Right hindlimb (tissue), 1 donor: ENCODE results near the gene MAMLD1.
"Not testable (repeated sequence)": the region's sequence is repeated elsewhere in the genome, so short reads cannot be mapped to it uniquely, and the experiment has no call there.

Source experiments
- DNase-seq: peaks from one replicate; pipeline ENCODE4 v3.0.0-alpha.2; 2018

The MAMLD1 gene, protein sequence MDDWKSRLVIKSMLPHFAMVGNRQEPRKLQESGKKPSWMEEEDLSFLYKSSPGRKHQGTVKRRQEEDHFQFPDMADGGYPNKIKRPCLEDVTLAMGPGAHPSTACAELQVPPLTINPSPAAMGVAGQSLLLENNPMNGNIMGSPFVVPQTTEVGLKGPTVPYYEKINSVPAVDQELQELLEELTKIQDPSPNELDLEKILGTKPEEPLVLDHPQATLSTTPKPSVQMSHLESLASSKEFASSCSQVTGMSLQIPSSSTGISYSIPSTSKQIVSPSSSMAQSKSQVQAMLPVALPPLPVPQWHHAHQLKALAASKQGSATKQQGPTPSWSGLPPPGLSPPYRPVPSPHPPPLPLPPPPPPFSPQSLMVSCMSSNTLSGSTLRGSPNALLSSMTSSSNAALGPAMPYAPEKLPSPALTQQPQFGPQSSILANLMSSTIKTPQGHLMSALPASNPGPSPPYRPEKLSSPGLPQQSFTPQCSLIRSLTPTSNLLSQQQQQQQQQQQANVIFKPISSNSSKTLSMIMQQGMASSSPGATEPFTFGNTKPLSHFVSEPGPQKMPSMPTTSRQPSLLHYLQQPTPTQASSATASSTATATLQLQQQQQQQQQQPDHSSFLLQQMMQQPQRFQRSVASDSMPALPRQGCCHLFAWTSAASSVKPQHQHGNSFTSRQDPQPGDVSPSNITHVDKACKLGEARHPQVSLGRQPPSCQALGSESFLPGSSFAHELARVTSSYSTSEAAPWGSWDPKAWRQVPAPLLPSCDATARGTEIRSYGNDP

DNA sequence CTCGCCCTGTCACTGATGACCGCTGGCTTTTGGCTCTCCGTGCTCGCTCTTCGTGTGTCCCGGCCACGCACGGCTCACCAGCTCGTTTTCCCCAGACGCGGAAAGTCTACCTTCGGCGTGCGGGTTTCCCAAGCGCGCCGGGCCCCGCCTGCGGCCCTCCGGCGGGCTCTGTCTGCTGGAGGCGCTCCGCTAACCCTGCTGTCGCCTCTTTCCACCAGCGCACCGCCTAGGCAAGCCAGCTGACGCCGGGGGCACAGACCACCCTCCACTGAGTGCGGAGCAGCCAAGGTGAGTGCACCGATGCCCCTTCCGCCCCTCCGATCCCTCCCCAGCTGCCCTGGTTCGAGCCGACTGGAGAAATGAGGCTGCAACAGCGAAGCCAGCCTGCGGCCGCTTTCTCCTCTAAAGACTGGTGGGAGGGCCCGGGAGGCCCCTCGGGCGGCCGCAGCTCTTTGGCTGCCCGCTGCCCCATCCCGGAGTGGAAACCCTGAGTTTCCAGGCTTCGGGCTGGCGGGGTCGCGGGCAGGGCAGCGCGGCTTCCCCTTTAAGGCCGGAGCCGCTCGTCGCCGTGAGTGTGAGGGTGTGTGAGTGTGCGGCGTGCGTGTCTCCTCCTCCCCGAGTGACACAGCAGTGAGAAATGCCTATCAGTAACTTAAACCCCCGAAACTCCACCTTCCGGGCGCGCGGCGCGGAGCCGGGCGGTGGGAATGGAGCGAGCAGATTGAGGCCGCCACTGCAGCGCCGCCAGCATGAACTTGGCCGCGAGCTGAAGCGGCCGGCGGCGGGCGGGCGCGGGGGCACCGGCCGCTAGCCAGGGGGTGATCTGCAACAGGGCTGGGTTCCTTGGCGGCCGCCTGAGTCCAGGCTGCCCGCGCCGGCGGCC lies at the start of gene MAMLD1:
Gene MAMLD1, plus strand, starts transcription at position 719 of the 883 bp plus-strand sequence. CDS start 82,200 bp downstream, outside the sequence.
- peak; percentile 85 for DNase-seq

DNA sequence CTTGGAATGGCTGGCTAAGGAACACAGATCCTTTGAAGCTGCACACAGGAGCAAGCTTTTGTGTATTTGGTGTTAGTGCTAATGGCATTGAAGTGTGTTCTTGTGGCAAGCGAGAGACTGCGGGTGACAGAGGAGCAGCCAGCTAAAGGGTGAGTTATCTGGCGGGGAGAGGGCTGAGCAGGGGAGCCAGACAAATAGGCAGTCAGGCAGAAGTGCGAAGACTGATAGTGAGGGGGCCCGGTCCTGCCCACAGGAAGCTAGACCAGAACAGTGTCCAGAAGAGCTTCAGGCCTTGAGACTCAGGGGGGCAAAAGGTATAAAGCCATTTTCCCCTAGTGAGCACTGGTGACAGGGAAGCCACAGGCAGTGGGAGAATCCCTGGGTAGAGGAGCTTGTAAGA lies 49.6 kb upstream of the MAMLD1 start:
- DNase-seq: no peak

GRCh38 chrX:150314186-150314585 lies 48.9 kb upstream of the MAMLD1 start:
- DNase-seq: no peak

- DNase-seq: no peak
Measured at GRCh38 chrX:150316564-150316963, 46.6 kb upstream of the MAMLD1 start.

- no peak for DNase-seq
Measured at GRCh38 chrX:150323020-150323419, 40.1 kb upstream of the MAMLD1 start.

DNA sequence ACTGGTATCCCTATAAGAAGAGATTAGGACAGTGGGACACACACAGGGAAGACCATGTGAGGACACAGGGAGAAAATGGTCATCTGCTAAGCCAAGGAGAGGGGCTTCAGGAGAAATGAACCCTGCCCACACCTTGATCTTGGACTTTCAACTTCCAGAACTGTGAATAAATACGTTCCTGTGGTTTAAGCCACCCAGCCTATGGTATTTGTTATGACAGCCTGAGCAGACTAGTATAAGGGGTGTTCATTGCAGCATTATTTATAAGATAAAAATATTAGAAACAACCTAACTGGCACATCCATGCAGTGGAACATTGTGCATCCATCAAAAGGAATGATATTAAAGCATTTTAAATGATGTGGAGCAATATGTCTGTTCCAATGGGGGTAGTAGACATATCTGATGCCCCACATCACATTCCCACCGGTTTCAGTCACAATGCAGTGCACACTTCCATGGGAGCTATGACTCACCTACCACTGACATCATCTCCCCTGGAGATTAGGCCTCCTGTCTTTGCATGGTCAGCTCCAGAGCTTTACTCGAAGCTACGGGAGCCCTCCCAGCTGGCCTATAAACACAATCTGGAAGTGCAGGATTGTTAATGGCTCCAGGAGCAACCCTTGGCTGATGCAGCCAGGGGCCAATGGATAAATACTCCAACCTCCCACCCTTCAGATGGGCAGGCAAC lies 38.9 kb upstream of the MAMLD1 start:
- DNase-seq: no peak

- DNase-seq: no peak
Measured at GRCh38 chrX:150324919-150325318, 38.2 kb upstream of the MAMLD1 start.

DNA sequence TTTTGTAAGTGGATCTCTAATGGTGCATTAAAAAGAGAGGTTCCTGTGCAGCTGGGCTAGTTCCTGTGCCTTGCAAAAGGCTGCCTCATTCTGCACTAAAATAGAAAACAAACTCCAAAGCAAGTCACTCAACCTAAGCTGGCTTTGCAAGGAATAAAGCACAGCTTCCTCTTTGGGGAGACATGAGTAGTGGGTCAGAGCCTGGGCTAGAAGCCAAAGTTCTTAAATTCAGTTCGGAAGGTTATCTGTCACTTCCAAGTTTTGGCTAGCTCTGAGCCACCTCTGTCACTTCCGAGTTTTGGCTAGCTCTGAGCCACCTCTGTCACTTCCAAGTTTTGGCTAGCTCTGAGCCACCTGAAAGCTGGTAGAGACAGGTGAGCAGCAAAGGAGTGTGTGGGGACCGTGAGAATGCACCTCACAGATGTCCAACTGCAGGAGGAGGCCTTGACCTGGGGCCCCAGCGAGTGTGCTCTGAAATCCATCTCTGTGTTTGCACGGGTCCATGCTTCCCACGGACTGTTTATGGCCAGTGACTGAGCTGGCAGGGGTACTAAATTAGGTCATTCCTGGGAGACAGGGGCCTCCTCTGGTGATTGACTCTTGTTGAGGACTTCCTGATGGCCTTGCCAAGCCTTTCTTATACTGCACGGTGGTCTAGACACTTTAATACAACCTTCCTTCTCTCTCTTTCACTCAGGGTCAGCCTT lies 36.4 kb upstream of the MAMLD1 start:
- DNase-seq: no peak

- no peak for DNase-seq
Measured at GRCh38 chrX:150329282-150329681, 33.8 kb upstream of the MAMLD1 start.

- no peak for DNase-seq
Measured at GRCh38 chrX:150329868-150330267, 33.2 kb upstream of the MAMLD1 start.

DNA sequence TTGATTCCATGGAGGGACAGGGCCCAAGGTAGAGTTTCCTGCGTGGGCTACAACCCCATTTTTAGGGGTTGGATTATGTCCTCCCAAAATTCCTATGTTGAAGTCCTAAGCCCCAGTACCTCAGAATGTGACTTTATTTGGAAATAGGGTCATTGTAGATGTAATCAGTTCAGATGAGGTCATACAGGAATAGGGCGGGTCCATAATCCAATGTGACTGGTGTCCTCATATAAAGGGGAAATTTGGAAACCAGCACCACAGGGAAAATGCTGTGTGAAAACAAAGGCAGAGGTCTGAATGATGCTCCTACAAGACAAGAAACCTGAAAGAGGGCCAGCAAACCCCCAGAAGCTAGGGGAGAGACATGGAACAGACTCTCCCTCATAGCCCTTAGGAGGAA lies 31.1 kb upstream of the MAMLD1 start:
- DNase-seq: no peak

GRCh38 chrX:150334100-150334499 lies 29.0 kb upstream of the MAMLD1 start:
- no peak for DNase-seq

DNA sequence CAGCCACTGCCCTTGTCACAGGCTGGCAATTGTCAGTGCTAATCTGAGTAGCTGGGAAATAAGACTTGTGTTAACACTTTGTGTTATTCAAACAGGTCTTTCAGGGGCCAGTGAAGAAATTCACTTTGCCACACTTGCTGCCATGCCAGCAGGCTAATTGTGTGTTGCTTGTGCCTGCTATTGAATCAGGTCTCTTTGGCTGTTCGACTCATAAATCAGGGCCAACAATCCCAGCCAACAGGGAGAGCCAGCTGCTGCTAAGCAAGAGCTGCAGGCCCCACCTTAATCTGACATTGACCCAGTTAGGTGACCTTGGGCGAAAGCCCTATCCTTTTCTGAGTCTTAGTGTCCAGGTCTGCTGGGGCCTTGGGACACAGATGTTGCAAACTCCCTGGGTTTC lies 28.1 kb upstream of the MAMLD1 start:
- DNase-seq: no peak

GRCh38 chrX:150337026-150337425 lies 26.1 kb upstream of the MAMLD1 start:
- DNase-seq: no peak

DNA sequence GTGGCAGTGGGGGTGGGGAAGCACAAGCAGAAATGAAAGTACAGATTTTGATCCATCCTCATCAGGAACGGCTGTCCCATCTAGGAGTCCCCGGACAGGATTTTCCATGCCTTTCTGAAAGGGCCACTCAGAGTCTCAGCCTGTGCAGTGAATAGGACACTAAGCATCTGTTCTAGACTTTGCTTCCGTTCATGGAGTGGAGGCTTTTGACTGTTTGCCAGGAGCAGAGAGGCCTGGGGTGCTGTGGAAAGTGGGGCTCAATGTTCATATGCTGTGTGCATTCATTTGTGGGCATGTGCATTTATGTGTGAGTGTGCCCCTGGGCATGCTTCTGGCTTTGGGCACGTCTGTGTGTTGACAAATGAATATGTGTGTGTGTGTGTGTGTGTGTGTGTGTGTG lies 25.6 kb upstream of the MAMLD1 start:
- no peak for DNase-seq

- no peak for DNase-seq
Measured at GRCh38 chrX:150338615-150339014, 24.5 kb upstream of the MAMLD1 start.

GRCh38 chrX:150339736-150340135 lies 23.4 kb upstream of the MAMLD1 start:
- DNase-seq: no peak

GRCh38 chrX:150340326-150340725 lies 22.8 kb upstream of the MAMLD1 start:
- DNase-seq: not testable (repeated sequence)

- no peak for DNase-seq
Measured at GRCh38 chrX:150347471-150347870, 15.6 kb upstream of the MAMLD1 start.

DNA sequence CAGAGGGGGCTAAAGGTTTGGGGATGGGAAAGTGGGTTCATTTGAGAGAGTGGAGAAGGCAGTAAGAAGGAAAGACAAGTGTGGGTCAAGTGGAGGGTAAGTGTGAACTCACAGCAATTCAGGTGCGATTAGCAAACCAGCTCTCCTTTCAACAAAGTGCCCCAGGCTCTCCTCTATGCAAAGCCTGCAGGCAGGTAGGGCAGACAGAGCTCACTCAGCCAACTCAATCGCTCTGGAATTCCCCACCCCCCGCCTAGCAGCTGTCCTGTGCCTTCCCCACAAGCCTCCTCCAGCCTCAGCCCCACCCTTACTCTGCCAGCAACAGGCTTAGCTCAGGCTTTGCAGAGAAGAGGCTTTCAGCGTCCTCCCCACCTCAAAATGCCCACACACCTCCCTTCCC lies 14.8 kb upstream of the MAMLD1 start:
- DNase-seq: peak; percentile 29

DNA sequence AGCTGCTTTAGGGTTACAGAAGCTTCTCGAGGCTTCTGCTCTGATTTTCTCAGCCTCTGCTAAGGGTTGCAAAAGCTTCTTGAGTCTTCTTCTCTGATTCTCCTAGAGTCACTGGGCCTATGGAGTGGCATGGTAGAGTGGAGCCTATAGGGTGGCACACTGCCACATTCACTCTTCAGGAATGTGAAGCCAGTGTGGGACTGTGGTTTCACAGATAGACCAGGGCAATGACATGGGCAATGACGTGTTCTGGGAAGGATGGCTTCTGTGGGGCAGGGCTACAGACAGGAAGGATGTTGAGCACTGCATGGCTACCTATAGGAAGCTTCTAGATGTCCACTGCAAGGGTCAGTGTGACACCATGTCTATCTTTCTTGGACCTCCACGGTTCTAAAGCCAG lies 11.0 kb upstream of the MAMLD1 start:
- DNase-seq: no peak

- DNase-seq: no peak
Measured at GRCh38 chrX:150352581-150352980, 10.5 kb upstream of the MAMLD1 start.
